ENCODE data around the gene TDRD10.

DNA sequence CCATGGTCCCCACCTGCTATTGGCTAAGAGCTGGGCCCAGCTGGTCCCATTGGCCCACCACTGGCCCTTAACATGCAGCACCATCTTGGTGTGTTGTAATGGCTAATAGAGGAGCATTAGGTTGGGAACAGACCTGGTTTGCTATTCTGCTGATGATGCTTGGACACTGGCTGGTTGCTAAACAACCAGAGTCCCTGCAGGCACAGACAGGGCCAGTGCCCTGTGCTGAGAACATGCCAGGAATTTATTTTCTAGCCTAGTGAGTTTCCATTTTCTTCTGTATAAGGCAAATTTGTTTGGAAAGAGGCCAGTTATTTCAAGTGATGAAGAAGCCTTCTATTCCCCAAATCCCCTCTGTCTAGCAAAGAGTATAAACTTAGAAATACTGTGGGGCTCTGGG lies 42.9 kb upstream of the TDRD10 start:
- TF ChIP-seq, protein P1, sequence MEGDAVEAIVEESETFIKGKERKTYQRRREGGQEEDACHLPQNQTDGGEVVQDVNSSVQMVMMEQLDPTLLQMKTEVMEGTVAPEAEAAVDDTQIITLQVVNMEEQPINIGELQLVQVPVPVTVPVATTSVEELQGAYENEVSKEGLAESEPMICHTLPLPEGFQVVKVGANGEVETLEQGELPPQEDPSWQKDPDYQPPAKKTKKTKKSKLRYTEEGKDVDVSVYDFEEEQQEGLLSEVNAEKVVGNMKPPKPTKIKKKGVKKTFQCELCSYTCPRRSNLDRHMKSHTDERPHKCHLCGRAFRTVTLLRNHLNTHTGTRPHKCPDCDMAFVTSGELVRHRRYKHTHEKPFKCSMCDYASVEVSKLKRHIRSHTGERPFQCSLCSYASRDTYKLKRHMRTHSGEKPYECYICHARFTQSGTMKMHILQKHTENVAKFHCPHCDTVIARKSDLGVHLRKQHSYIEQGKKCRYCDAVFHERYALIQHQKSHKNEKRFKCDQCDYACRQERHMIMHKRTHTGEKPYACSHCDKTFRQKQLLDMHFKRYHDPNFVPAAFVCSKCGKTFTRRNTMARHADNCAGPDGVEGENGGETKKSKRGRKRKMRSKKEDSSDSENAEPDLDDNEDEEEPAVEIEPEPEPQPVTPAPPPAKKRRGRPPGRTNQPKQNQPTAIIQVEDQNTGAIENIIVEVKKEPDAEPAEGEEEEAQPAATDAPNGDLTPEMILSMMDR (IDR thresholded peaks at IDR 0.05; ENCODE audit: low read depth, low read length), result no peak
- no peak for TF ChIP-seq EZH2phosphoT487 (IDR thresholded peaks at IDR 0.05; ENCODE audit: low read depth)
